Measurements from ENCODE around the gene SLC24A3. TPM values are rescaled to one million over a fixed set of nuclear protein-coding genes. Genes with fewer than 3 reads are reported as not detected.

Gene SLC24A3
- total and polyA plus RNA-seq, 2 experiments from 2014 or later, result 0.81 to 2.5 TPM

DNA sequence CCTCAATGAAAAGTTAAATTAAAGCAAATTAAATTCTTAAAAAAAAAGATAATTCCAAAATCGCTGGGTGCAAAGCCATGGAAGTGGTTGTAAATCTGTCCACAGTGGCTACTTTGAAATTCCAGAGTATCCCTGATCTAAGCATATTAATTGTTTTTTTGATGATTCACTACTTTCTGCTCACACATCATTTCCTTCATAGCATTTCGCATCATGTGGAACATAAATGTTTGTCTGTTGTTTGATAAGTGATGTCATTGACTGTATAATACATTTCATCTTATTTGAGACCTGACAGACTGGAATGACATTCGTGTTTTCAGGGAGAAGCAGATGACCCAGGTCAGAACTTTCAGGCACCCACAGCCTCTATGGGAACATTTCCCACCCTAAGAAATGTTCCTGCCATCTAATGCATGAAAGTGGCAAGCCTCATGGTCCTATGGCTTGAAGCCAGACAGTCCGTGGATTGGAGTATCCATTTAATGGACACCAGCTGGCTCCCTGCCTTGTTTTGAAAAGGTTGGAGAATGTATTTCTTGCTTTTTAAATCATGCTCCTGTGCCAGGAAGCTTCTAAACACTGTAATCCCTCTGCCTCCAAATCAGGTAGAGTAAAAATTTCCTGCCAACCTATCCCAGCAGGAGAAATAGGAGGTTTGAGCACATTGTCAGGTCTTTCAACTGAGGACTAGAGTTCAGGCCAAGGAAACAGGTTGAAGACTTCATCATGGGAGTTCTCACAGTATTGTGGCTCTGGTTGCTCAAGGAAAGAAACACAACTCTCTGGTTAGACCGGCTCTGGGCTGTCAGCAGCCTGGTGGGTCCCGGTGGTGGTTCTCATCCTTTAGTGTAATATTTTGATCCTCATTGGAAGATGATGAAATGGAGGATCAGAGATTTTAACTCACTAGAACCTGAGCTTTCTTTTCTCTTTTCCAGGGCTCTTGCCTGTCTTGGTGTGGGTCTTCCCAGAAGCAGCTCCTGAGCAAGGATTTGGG lies 157.9 kb downstream of the SLC24A3 start:
- H3K27me3 ChIP-seq (ENCODE audit: insufficient read depth), result no peaks in the 10 kb centered on the region
- Mint-ChIP-seq H3K27ac (no peak overlapping the region), H3K36me3 (ENCODE audit: low read depth) (no peaks in the 10 kb centered on the region), H3K4me3 (no peak overlapping the region), H3K9me3 (no peaks in the 10 kb centered on the region), H3K4me1 (peaks cover 11% of the 10 kb centered on the region), H3K27me3 (ENCODE audit: insufficient read depth, low read depth, poor library complexity) (peaks cover 1% of the 10 kb centered on the region)
- no peaks in the 10 kb centered on the region; the same call in 1 of the 2 replicates for H4K20me1 ChIP-seq (replicated peaks; ENCODE audit: insufficient read depth)
- no peak overlapping the region for H3K4me2 ChIP-seq
- no peak overlapping the region for H3K27ac ChIP-seq (ENCODE audit: low read depth)
- no peak overlapping the region for H2AFZ ChIP-seq
- H3K36me3 ChIP-seq (ENCODE audit: insufficient read depth), result no peaks in the 10 kb centered on the region
- ATAC-seq, result no peak
- H3K9me2 ChIP-seq (ENCODE audit: insufficient read depth), result 0 out of 2 replicates have a peak, but pooled peaks cover 3% of the 10 kb centered on the region
- H3K4me1 ChIP-seq (ENCODE audit: insufficient read depth), result no peaks in the 10 kb centered on the region
- no peaks in the 10 kb centered on the region for H3F3A ChIP-seq (replicated peaks; ENCODE audit: low read depth)
- H3K4me3 ChIP-seq, result no peak overlapping the region
- no peak for DNase-seq (ENCODE audit: low spot score)
- no peaks in the 10 kb centered on the region for H3K79me2 ChIP-seq (replicated peaks; ENCODE audit: insufficient read depth)
- TF ChIP-seq NANOG (IDR thresholded peaks at IDR 0.05; ENCODE audit: borderline replicate concordance) (no peak), CREB1 (CRISPR knock-in tag; IDR thresholded peaks at IDR 0.05; ENCODE audit: low read depth) (no peak), EZH2 (IDR thresholded peaks at IDR 0.05; ENCODE audit: low read depth, unreplicated experiment) (no peak)

DNA sequence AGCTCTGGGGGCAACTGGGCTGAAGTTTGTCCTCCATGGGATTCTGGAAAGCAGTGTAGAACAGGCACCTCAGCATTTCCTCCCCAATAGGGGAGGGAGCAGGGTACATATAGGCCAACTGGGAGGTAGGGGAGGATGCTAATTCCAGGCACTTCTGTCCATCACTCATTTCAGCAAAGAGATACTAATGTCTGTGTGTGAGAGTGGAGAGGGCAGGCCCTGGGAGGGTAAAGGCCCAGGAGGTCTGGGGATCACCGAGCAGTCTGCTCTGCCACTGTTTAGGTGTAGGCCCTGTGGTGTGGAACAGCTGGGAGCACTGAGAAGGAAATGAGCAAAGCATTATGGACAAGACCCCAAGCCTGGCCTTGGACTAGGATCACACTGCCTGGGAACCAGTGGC lies 158.7 kb downstream of the SLC24A3 start:
- H2AFZ ChIP-seq, result no peak overlapping the region
- no peaks in the 10 kb centered on the region for H3F3A ChIP-seq (replicated peaks; ENCODE audit: low read depth)
- Mint-ChIP-seq H3K27ac (no peak overlapping the region), H3K4me3 (no peak overlapping the region), H3K4me1 (peaks cover 4% of the 10 kb centered on the region), H3K36me3 (ENCODE audit: low read depth) (no peaks in the 10 kb centered on the region), H3K9me3 (no peaks in the 10 kb centered on the region), H3K27me3 (ENCODE audit: insufficient read depth, low read depth, poor library complexity) (peaks cover 1% of the 10 kb centered on the region)
- ATAC-seq, result no peak
- H3K9me2 ChIP-seq (ENCODE audit: insufficient read depth), result 0 out of 2 replicates have a peak, but pooled peaks cover 3% of the 10 kb centered on the region
- DNase-seq (ENCODE audit: low spot score), result no peak
- no peaks in the 10 kb centered on the region for H3K4me1 ChIP-seq (ENCODE audit: insufficient read depth)
- no peak overlapping the region for H3K4me2 ChIP-seq
- H3K36me3 ChIP-seq (ENCODE audit: insufficient read depth), result no peaks in the 10 kb centered on the region
- H3K27ac ChIP-seq (ENCODE audit: low read depth), result no peak overlapping the region
- H3K4me3 ChIP-seq, result no peak overlapping the region
- H3K27me3 ChIP-seq (ENCODE audit: insufficient read depth), result no peaks in the 10 kb centered on the region
- no peaks in the 10 kb centered on the region; the same call in 1 of the 2 replicates for H4K20me1 ChIP-seq (replicated peaks; ENCODE audit: insufficient read depth)
- H3K79me2 ChIP-seq (replicated peaks; ENCODE audit: insufficient read depth), result no peaks in the 10 kb centered on the region
- TF ChIP-seq, protein P1, sequence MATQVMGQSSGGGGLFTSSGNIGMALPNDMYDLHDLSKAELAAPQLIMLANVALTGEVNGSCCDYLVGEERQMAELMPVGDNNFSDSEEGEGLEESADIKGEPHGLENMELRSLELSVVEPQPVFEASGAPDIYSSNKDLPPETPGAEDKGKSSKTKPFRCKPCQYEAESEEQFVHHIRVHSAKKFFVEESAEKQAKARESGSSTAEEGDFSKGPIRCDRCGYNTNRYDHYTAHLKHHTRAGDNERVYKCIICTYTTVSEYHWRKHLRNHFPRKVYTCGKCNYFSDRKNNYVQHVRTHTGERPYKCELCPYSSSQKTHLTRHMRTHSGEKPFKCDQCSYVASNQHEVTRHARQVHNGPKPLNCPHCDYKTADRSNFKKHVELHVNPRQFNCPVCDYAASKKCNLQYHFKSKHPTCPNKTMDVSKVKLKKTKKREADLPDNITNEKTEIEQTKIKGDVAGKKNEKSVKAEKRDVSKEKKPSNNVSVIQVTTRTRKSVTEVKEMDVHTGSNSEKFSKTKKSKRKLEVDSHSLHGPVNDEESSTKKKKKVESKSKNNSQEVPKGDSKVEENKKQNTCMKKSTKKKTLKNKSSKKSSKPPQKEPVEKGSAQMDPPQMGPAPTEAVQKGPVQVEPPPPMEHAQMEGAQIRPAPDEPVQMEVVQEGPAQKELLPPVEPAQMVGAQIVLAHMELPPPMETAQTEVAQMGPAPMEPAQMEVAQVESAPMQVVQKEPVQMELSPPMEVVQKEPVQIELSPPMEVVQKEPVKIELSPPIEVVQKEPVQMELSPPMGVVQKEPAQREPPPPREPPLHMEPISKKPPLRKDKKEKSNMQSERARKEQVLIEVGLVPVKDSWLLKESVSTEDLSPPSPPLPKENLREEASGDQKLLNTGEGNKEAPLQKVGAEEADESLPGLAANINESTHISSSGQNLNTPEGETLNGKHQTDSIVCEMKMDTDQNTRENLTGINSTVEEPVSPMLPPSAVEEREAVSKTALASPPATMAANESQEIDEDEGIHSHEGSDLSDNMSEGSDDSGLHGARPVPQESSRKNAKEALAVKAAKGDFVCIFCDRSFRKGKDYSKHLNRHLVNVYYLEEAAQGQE (IDR thresholded peaks at IDR 0.05; ENCODE audit: unreplicated experiment), result no peak
- no peak for TF ChIP-seq EZH2 (IDR thresholded peaks at IDR 0.05; ENCODE audit: low read depth, unreplicated experiment)
- TF ChIP-seq, protein P2, sequence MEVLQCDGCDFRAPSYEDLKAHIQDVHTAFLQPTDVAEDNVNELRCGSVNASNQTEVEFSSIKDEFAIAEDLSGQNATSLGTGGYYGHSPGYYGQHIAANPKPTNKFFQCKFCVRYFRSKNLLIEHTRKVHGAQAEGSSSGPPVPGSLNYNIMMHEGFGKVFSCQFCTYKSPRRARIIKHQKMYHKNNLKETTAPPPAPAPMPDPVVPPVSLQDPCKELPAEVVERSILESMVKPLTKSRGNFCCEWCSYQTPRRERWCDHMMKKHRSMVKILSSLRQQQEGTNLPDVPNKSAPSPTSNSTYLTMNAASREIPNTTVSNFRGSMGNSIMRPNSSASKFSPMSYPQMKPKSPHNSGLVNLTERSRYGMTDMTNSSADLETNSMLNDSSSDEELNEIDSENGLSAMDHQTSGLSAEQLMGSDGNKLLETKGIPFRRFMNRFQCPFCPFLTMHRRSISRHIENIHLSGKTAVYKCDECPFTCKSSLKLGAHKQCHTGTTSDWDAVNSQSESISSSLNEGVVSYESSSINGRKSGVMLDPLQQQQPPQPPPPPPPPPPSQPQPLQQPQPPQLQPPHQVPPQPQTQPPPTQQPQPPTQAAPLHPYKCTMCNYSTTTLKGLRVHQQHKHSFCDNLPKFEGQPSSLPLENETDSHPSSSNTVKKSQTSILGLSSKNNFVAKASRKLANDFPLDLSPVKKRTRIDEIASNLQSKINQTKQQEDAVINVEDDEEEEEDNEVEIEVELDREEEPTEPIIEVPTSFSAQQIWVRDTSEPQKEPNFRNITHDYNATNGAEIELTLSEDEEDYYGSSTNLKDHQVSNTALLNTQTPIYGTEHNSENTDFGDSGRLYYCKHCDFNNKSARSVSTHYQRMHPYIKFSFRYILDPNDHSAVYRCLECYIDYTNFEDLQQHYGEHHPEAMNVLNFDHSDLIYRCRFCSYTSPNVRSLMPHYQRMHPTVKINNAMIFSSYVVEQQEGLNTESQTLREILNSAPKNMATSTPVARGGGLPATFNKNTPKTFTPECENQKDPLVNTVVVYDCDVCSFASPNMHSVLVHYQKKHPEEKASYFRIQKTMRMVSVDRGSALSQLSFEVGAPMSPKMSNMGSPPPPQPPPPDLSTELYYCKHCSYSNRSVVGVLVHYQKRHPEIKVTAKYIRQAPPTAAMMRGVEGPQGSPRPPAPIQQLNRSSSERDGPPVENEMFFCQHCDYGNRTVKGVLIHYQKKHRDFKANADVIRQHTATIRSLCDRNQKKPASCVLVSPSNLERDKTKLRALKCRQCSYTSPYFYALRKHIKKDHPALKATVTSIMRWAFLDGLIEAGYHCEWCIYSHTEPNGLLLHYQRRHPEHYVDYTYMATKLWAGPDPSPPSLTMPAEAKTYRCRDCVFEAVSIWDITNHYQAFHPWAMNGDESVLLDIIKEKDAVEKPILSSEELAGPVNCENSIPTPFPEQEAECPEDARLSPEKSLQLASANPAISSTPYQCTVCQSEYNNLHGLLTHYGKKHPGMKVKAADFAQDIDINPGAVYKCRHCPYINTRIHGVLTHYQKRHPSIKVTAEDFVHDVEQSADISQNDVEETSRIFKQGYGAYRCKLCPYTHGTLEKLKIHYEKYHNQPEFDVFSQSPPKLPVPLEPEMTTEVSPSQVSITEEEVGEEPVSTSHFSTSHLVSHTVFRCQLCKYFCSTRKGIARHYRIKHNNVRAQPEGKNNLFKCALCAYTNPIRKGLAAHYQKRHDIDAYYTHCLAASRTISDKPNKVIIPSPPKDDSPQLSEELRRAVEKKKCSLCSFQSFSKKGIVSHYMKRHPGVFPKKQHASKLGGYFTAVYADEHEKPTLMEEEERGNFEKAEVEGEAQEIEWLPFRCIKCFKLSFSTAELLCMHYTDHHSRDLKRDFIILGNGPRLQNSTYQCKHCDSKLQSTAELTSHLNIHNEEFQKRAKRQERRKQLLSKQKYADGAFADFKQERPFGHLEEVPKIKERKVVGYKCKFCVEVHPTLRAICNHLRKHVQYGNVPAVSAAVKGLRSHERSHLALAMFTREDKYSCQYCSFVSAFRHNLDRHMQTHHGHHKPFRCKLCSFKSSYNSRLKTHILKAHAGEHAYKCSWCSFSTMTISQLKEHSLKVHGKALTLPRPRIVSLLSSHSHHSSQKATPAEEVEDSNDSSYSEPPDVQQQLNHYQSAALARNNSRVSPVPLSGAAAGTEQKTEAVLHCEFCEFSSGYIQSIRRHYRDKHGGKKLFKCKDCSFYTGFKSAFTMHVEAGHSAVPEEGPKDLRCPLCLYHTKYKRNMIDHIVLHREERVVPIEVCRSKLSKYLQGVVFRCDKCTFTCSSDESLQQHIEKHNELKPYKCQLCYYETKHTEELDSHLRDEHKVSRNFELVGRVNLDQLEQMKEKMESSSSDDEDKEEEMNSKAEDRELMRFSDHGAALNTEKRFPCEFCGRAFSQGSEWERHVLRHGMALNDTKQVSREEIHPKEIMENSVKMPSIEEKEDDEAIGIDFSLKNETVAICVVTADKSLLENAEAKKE (CRISPR knock-in tag; IDR thresholded peaks at IDR 0.05), result no peak
- TF ChIP-seq ZNF114 (CRISPR knock-in tag; IDR thresholded peaks at IDR 0.05), result no peak
- no peak for TF ChIP-seq NANOG (IDR thresholded peaks at IDR 0.05; ENCODE audit: borderline replicate concordance)
- no peak for TF ChIP-seq JUNB (IDR thresholded peaks at IDR 0.05; ENCODE audit: unreplicated experiment)
- TF ChIP-seq ZNF331 (CRISPR knock-in tag; IDR thresholded peaks at IDR 0.05; ENCODE audit: low read depth), result no peak
- TF ChIP-seq CREB1 (CRISPR knock-in tag; IDR thresholded peaks at IDR 0.05; ENCODE audit: low read depth), result no peak
- TF ChIP-seq, protein P3, sequence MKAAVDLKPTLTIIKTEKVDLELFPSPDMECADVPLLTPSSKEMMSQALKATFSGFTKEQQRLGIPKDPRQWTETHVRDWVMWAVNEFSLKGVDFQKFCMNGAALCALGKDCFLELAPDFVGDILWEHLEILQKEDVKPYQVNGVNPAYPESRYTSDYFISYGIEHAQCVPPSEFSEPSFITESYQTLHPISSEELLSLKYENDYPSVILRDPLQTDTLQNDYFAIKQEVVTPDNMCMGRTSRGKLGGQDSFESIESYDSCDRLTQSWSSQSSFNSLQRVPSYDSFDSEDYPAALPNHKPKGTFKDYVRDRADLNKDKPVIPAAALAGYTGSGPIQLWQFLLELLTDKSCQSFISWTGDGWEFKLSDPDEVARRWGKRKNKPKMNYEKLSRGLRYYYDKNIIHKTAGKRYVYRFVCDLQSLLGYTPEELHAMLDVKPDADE (IDR thresholded peaks at IDR 0.05), result no peak
